T-helper 1 cell treated with Interleukin-12 subunit alpha and Interleukin-12 subunit beta and Interleukin-4 antibody, amounts not matched to agents 30 μg/mL and 1 μg/mL, for 36 hours (primary cell): ENCODE results near the gene ATXN10.

ENCODE experiments used
- H3K27ac Mint-ChIP-seq: one replicate; pipeline ENCODE4 v1.8.0; 2021; ENCODE audit warnings: mild to moderate bottlenecking, mixed read lengths
- H3K27me3 Mint-ChIP-seq: one replicate; pipeline ENCODE4 v1.8.0; 2021; ENCODE audit warnings: low read depth, mixed read lengths
- H3K36me3 Mint-ChIP-seq: one replicate; pipeline ENCODE4 v1.8.0; 2021; ENCODE audit warnings: low read depth, mixed read lengths
- H3K4me1 Mint-ChIP-seq: one replicate; pipeline ENCODE4 v1.8.0; 2021; ENCODE audit warnings: low read depth, mixed read lengths
- H3K4me3 Mint-ChIP-seq: one replicate; pipeline ENCODE4 v1.8.0; 2021; ENCODE audit warnings: mild to moderate bottlenecking, moderate library complexity, mixed read lengths
- H3K9me3 Mint-ChIP-seq: one replicate; pipeline ENCODE4 v1.8.0; 2021; ENCODE audit warnings: mixed read lengths

Gene ATXN10

DNA sequence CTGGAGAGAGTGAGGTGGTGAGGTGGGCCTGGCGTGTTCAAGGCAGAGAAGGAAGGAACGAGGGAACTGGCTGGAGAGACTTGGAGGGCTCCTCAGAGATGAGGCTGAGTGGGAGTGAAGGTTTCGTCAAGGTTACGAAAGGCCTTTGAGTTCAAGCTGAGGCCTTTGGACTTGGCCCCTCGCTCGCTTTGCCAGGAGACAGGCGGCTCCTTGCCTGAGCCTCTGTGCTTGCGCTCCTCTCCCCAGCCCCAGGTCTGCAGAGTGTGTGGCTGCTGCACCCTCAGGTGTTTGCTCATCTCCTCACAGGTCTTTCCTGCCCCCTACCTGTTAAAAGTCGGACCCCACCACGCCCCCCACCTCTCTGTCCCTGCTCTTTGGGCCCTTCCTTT, 91.6 kb downstream of the ATXN10 start:
- Mint-ChIP-seq H3K27me3 (no peaks in the 10 kb centered on the region), H3K36me3 (no peaks in the 10 kb centered on the region), H3K9me3 (no peaks in the 10 kb centered on the region), H3K4me1 (peaks cover 4% of the 10 kb centered on the region), H3K4me3 (no peak overlapping the region), H3K27ac (no peak overlapping the region)

DNA sequence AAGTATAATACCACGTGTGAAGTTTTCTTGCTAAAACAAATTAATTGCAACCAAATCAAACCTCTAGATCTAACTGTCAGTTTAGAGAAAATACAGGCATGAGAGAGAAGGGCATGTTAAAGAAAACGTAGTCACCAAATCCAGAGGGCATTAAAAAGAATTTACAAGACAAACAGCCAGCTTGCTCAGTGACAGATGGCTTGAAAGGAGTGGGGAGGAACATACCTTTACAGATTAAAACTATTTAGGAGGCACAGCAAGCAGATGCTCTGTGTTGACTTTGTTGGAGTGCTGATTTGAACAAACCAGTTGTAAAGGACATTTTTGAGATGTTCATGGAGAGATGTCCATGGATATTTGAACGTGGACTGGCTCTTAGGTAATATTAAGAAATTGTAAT, 96.9 kb downstream of the ATXN10 start:
- H3K27ac Mint-ChIP-seq: no peak overlapping the region
- H3K27me3 Mint-ChIP-seq: no peaks in the 10 kb centered on the region
- no peak overlapping the region for H3K4me3 Mint-ChIP-seq
- H3K9me3 Mint-ChIP-seq: no peaks in the 10 kb centered on the region
- H3K36me3 Mint-ChIP-seq: no peaks in the 10 kb centered on the region
- H3K4me1 Mint-ChIP-seq: peaks cover 4% of the 10 kb centered on the region

DNA sequence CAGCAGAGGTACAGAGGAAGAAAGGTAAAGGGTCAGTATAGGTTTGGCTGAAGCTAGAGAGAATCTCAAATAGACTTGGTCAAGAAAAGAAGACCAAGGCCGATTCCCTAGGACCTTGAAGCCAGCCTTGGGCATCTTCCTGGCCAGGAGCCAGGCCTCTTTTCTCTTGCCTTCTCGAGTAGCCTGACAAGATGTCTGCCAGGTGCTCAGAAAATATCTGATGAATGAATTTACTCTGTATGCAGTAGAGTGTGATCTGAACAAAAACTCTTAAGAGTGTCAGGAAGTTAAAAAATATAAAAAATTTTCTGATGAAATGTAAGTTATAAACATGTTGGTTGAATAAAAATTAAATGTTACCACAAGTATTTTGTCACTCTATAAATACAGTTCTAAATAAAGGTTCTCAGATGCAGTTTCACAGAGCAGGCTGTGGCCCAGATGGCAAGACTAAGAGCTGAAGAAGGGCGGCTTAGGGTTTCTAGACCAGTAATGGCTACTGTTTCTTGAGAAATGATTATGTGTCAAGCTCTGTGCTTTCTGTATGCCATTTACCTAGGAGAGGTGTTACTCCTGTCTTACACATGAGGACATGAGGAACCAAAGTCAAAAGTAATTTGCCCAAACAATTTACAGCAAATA, 98.1 kb downstream of the ATXN10 start:
- no peaks in the 10 kb centered on the region for H3K27me3 Mint-ChIP-seq
- H3K36me3 Mint-ChIP-seq: no peaks in the 10 kb centered on the region
- H3K27ac Mint-ChIP-seq: no peak overlapping the region
- no peaks in the 10 kb centered on the region for H3K9me3 Mint-ChIP-seq
- no peak overlapping the region for H3K4me3 Mint-ChIP-seq
- H3K4me1 Mint-ChIP-seq: no peaks in the 10 kb centered on the region

DNA sequence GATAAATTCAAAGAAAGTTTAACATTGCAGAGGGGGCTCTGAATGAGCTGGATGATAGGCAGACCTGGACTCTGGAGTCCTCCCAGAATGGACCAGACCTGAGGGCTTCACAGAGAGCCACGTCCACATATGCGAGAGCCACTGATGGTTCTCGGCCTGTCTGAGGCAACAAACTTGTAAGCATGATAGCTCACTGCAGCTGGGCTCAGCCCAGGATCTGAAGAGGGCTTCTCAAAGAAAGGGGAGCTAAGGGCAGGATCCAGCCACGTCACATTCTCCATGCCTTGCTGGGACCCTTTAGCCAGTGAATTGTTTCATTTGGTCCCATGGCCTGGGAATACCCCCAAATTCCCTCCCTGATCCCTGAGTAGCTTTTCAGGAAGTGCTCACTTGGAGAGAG, 98.9 kb downstream of the ATXN10 start:
- Mint-ChIP-seq H3K4me1 (no peaks in the 10 kb centered on the region), H3K36me3 (no peaks in the 10 kb centered on the region), H3K27ac (no peak overlapping the region), H3K9me3 (no peaks in the 10 kb centered on the region), H3K27me3 (no peaks in the 10 kb centered on the region), H3K4me3 (no peak overlapping the region)

DNA sequence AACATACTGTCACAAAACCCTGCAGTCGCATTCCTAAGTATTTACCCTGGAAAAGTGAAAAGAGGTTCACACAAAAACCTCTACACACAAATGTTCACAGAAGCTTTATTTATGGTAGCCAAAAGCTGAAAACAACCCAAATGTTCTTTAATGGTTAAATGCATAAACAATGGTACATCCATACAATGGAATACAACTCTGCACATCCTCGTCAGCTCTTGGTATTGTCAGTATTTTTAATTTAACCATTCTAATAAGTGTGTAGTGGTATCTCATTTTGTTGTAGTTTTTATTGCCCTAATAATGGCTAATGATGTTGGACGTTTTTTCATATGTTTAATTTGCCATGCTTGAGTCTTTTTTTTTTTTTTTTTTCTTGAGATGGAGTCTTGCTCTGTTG, 99.4 kb downstream of the ATXN10 start:
- no peaks in the 10 kb centered on the region for H3K27me3 Mint-ChIP-seq
- no peaks in the 10 kb centered on the region for H3K9me3 Mint-ChIP-seq
- H3K4me1 Mint-ChIP-seq: no peaks in the 10 kb centered on the region
- H3K4me3 Mint-ChIP-seq: no peak overlapping the region
- no peak overlapping the region for H3K27ac Mint-ChIP-seq
- H3K36me3 Mint-ChIP-seq: no peaks in the 10 kb centered on the region

DNA sequence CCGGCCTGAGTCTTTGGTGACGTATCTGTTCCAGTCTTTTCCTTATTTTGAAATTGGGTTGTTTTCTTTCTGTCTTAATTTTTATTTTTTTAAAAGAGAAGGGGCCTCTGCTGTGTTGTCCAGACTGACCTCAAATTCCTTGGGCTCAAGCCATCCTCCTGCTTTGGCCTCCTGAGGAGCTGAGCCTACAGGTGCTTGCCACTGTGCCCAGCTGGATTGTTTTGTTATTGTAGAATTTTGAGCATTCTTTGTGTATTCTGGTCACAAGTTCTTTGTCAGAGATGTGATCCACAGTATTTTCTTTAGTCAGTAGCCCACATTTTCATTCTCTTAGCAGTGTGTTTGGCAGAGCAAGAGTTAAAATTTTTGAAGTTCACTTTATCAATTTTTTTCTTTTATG, 100.1 kb downstream of the ATXN10 start:
- no peaks in the 10 kb centered on the region for H3K4me1 Mint-ChIP-seq
- no peak overlapping the region for H3K27ac Mint-ChIP-seq
- no peak overlapping the region for H3K4me3 Mint-ChIP-seq
- H3K27me3 Mint-ChIP-seq: no peaks in the 10 kb centered on the region
- H3K9me3 Mint-ChIP-seq: no peaks in the 10 kb centered on the region
- H3K36me3 Mint-ChIP-seq: no peaks in the 10 kb centered on the region

DNA sequence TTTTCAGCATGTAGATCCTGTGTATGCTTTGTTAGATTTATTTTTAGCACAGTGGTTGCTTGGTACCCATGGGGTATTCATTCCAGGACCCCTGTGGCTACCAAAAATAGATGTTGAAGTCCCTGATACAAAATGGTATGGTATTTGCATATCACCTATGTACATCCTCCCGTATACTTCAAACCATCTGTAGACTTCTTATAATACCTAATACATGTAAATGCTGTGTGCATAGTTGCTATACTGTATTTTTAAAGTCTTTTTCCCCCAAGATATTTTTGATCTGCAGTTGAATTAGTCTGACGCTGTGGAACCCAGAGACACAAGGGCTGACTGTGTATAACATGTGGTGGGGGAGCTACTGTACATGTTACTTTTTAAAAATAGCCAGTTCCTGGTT, 101.1 kb downstream of the ATXN10 start:
- H3K9me3 Mint-ChIP-seq: no peaks in the 10 kb centered on the region
- no peaks in the 10 kb centered on the region for H3K4me1 Mint-ChIP-seq
- no peaks in the 10 kb centered on the region for H3K36me3 Mint-ChIP-seq
- H3K27me3 Mint-ChIP-seq: no peaks in the 10 kb centered on the region
- no peak overlapping the region for H3K27ac Mint-ChIP-seq
- no peak overlapping the region for H3K4me3 Mint-ChIP-seq

DNA sequence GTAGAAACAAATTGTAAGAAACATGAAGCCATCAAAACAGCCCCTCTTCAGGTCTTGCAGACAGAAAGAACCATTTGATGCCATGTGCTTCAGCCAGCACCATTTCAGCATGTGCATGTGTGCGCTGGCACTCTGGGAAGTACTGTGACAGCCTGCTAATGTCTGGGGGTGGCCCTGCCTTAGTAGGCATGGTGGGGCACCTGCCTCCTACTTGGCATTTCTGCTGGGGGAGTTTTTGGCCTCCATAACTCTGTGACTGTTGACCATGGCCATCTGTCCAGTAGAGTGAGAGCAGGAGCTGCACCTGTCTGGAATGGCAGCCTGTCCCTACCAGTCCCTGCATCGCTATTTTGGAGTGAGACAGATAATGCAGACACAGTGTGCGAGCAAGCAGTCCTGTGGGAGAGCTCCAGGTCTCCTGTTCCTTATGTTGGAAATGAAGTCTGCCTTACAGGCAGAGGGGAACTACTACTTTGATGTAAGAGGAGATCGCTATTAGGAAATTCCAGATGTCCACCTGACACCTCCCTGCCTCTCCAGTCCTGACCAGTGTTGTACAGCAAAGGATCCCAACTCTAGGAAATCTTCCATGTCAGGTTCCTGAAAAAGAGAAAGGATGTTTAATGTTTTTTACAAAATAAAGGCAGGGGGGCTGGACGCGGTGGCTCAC, 102.5 kb downstream of the ATXN10 start:
- H3K4me1 Mint-ChIP-seq: no peaks in the 10 kb centered on the region
- H3K4me3 Mint-ChIP-seq: no peak overlapping the region
- H3K9me3 Mint-ChIP-seq: no peaks in the 10 kb centered on the region
- H3K36me3 Mint-ChIP-seq: no peaks in the 10 kb centered on the region
- no peaks in the 10 kb centered on the region for H3K27me3 Mint-ChIP-seq
- no peak overlapping the region for H3K27ac Mint-ChIP-seq

DNA sequence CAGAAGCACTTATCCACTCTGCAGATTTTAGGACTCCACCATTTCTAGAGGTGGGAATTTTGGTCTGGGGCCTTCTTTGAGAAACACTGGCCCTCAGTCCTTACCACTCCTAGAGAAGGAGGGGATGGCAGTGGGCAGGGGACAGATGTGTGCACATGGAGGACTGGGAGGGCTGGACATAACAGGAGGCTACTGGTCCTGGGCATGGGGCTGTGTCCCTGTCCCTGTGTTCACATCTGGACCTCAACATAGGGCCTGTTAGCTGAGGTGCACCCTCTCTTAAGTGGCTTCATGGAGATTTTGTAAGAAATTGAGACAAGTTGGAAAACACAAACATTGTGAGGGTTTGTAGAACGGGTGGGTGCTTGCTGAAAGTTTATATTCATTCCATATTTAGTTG, 103.4 kb downstream of the ATXN10 start:
- Mint-ChIP-seq H3K4me3 (no peak overlapping the region), H3K9me3 (no peaks in the 10 kb centered on the region), H3K4me1 (no peaks in the 10 kb centered on the region), H3K27me3 (no peaks in the 10 kb centered on the region), H3K36me3 (no peaks in the 10 kb centered on the region), H3K27ac (no peak overlapping the region)

DNA sequence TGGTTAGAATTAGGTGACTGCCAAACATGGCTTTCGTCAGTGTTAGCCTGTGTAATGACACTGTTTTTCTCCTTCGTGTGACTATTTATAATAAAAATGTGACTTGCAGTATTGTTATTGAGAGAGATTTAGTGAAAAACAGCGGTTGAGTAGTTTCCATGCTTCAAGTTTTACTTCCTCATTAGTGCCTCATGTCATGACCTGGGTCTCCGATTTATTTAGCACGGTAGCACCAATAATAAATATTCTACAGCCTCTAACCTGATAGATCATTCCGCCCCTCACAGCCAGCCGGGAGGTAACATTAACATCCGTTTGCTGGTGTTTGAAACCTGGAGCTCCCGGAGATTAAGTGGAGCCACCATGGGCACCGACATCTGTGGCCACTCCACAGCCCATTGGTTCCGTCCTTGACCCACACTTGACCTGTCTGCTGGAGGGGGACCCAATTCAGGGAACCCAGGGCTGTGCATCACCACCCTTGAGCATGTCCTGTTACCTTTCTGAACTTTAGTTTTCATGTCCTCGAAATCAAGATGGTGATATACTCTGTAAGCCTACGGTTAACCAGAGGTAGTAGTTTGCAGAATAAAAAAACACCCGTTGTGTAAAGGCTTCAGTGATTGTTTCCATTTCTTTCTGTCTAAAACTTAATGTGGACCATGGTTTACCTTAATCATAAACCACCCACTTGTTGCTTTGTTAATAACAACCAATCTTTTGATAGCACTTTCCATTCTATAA, 104.1 kb downstream of the ATXN10 start:
- no peak overlapping the region for H3K4me3 Mint-ChIP-seq
- H3K27ac Mint-ChIP-seq: no peak overlapping the region
- H3K9me3 Mint-ChIP-seq: no peaks in the 10 kb centered on the region
- H3K27me3 Mint-ChIP-seq: no peaks in the 10 kb centered on the region
- no peaks in the 10 kb centered on the region for H3K36me3 Mint-ChIP-seq
- no peaks in the 10 kb centered on the region for H3K4me1 Mint-ChIP-seq

DNA sequence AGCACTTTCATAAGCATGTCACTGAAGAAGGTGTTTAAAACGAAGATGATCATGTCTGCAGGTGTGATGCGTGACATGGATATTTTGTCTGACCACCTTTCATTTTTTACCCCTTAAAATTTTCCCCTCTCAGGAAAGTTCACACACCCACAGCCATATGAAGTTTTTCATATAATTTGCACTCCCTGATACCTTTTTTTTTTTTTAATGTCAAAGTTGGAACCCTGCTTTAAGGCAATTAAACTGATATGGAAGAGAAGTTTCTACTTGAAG, 104.6 kb downstream of the ATXN10 start:
- no peaks in the 10 kb centered on the region for H3K9me3 Mint-ChIP-seq
- H3K4me1 Mint-ChIP-seq: no peaks in the 10 kb centered on the region
- H3K4me3 Mint-ChIP-seq: no peak overlapping the region
- no peak overlapping the region for H3K27ac Mint-ChIP-seq
- H3K27me3 Mint-ChIP-seq: no peaks in the 10 kb centered on the region
- no peaks in the 10 kb centered on the region for H3K36me3 Mint-ChIP-seq

DNA sequence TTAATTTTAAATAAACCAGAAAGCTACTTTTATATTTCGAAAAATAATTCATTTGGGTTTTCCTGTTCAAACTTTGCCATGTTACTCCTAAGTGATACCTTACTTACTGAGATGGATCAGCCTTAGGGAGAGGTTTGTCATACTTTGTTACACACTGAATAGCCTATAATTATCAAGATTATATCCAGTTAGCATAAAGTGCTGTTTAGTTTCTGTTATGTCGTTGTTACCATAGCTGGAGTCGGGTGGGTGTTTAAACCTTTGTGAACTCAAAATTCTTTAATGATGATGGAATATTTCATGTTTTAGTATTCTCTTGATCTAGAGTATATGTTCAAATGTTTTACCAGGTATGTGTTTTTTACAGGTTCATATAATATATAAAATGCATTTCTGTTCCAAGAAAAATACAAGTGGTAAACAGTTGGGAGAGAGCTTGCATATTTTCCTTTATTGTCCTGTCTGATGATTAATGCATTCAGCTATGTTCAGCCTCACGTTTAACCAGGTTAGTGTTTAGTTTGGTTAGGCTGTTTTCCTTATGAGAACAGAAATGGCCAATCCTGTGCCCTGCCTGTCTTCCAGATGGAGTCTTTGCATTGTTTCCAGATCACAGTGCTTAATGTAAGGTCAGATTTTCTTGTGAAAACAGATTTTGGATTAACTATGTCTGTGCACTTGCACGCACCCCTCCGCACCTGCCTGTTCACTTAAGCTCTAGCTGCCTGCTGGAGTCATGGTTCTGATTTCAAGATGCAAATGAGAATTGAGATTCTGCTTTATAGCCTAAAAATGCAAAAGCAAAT, 105.6 kb downstream of the ATXN10 start:
- Mint-ChIP-seq H3K27me3 (no peaks in the 10 kb centered on the region), H3K9me3 (no peaks in the 10 kb centered on the region), H3K36me3 (no peaks in the 10 kb centered on the region), H3K4me1 (no peaks in the 10 kb centered on the region), H3K27ac (no peak overlapping the region), H3K4me3 (no peak overlapping the region)

DNA sequence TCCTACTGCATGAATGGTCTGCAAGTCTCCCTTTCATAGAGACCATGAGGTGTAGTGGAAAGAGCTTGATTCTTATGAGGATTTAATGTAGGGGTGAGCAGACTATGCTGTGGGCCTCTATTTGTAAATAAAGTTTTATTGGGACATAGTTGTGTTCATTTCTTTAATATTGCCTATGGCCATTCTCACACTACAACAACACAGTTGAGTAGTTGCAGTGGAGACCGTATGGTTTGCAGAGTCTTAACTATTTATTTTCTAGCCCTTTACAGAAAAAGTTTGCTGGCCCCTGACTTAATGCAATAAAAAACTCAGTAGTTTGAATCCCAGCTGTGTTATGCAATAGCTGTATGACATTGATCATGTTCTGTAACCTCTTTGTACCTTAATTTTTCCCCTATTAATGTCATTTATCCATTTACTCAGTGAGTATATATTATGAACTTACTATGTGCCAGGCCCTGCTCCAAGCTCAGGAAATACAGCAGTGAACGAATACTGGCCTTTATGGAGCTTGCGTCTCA, 106.3 kb downstream of the ATXN10 start:
- no peak overlapping the region for H3K4me3 Mint-ChIP-seq
- H3K27me3 Mint-ChIP-seq: no peaks in the 10 kb centered on the region
- H3K9me3 Mint-ChIP-seq: no peaks in the 10 kb centered on the region
- H3K27ac Mint-ChIP-seq: no peak overlapping the region
- H3K36me3 Mint-ChIP-seq: no peaks in the 10 kb centered on the region
- H3K4me1 Mint-ChIP-seq: no peaks in the 10 kb centered on the region

DNA sequence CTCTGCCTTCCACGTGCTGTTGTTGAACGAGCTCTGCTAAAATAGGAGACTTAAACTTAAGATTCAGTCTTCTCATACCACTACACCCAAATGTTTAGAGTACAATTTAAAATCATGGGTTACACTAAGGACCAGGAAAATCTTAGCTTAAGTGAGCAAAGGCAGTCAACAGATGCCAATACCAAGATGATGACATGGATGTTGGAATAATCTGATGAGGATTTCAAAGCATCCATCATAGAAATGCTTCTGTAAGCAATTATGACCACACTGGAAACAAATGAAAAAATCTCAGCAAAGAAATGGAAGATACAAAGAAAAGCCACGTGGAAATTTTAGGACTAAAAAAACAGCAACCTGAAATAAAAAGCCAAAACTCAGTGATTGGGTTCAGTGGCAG, 109.8 kb downstream of the ATXN10 start:
- H3K27ac Mint-ChIP-seq: no peak overlapping the region

DNA sequence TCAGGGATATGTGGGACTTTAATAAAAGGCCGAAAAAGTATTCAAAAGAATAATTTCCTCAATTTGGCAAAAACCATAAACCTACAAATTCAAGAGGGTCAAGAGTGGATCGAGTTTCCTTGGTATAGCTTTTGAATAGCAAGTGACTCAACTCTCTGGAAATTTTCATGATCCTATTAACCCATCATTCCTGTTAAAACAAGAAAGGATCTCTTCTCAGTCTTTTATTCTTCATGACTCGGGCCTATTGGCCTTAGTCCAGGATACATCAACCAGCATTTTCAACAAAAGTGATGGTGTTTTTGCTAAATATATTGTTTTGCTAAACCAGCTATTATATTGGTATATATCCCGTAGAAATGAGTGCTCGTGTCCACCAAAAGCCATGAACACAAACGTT, 110.3 kb downstream of the ATXN10 start:
- no peaks in the 10 kb centered on the region for H3K4me1 Mint-ChIP-seq
- H3K27me3 Mint-ChIP-seq: no peaks in the 10 kb centered on the region
- no peaks in the 10 kb centered on the region for H3K36me3 Mint-ChIP-seq
- no peak overlapping the region for H3K4me3 Mint-ChIP-seq
- H3K9me3 Mint-ChIP-seq: no peaks in the 10 kb centered on the region
- no peak overlapping the region for H3K27ac Mint-ChIP-seq

More for the DNA sequence above, 109.8 kb downstream of the ATXN10 start:
- Mint-ChIP-seq H3K9me3 (no peaks in the 10 kb centered on the region), H3K4me3 (no peak overlapping the region), H3K36me3 (no peaks in the 10 kb centered on the region), H3K4me1 (no peaks in the 10 kb centered on the region), H3K27me3 (no peaks in the 10 kb centered on the region)
